MM.1S (cell line): ENCODE results near the gene AGAP2.
"Not testable (repeated sequence)": the region's sequence is repeated elsewhere in the genome, so short reads cannot be mapped to it uniquely, and the experiment has no call there.

Experiments used
- DNase-seq: peaks from one replicate; pipeline ENCODE4 v3.0.0-alpha.2; 2015
- H2AFZ ChIP-seq: fragments of 300-600 bp; sonication (generic); 2 replicates; pipeline ENCODE4 v1.6.0; 2016; ENCODE audit warnings: antibody characterized with exemption, low read length
- H3F3A ChIP-seq: fragments of 300-600 bp; sonication (generic); 2 replicates; pipeline ENCODE4 v1.6.1; 2016; ENCODE audit warnings: mild to moderate bottlenecking, antibody characterized with exemption, low read length, moderate library complexity, mixed read lengths; ENCODE audit not compliant: insufficient read depth
- H3K27ac ChIP-seq: fragments of 300-600 bp; sonication (generic); 2 replicates; pipeline ENCODE4 v1.5.1; 2016; ENCODE audit warnings: mild to moderate bottlenecking, low read length
- H3K27me3 ChIP-seq: fragments of 300-600 bp; sonication (generic); replicated peaks from 2 replicates; pipeline ENCODE4 v1.6.0; 2016; ENCODE audit warnings: low read length; ENCODE audit not compliant: insufficient read depth
- H3K36me3 ChIP-seq: fragments of 300-600 bp; sonication (generic); replicated peaks from 2 replicates; pipeline ENCODE4 v1.6.1; 2016; ENCODE audit warnings: mild to moderate bottlenecking, low read length, mixed read lengths; ENCODE audit not compliant: insufficient read depth
- H3K4me1 ChIP-seq: fragments of 300-600 bp; sonication (generic); 2 replicates; pipeline ENCODE4 v1.6.1; 2016; ENCODE audit warnings: low read length, mixed read lengths
- H3K4me2 ChIP-seq: fragments of 300-600 bp; sonication (generic); 2 replicates; pipeline ENCODE4 v1.6.0; 2016; ENCODE audit warnings: low read depth, low read length
- H3K4me3 ChIP-seq: fragments of 300-600 bp; sonication (generic); 2 replicates; pipeline ENCODE4 v1.5.1; 2016; ENCODE audit warnings: low read length, mixed read lengths
- H3K79me2 ChIP-seq: fragments of 300-600 bp; sonication (generic); 2 replicates; pipeline ENCODE4 v1.6.1; 2016; ENCODE audit warnings: mixed run types, low read length, mixed read lengths
- H3K9ac ChIP-seq: fragments of 300-600 bp; sonication (generic); 2 replicates; pipeline ENCODE4 v1.6.1; 2016; ENCODE audit warnings: low read length, mixed read lengths
- H3K9me2 ChIP-seq: fragments of 300-600 bp; sonication (generic); replicated peaks from 2 replicates; pipeline ENCODE4 v1.6.1; 2016; ENCODE audit warnings: mild to moderate bottlenecking, low read length, mixed read lengths; ENCODE audit not compliant: insufficient read depth
- H3K9me3 ChIP-seq: fragments of 300-600 bp; sonication (generic); replicated peaks from 2 replicates; pipeline ENCODE4 v1.6.1; 2016; ENCODE audit warnings: mild to moderate bottlenecking, low read length, mixed read lengths; ENCODE audit not compliant: insufficient read depth
- H4K20me1 ChIP-seq: fragments of 300-600 bp; sonication (generic); 2 replicates; pipeline ENCODE4 v1.6.1; 2016; ENCODE audit warnings: mild to moderate bottlenecking, low read length, moderate library complexity, mixed read lengths; ENCODE audit not compliant: insufficient read depth
- EZH2 ChIP-seq: fragments of 300-600 bp; sonication (generic); optimal IDR thresholded peaks from 2 replicates; pipeline ENCODE3; 2017; ENCODE audit warnings: low read depth, mild to moderate bottlenecking, antibody characterized with exemption, low read length, mixed read lengths
- EZH2phosphoT487 ChIP-seq: fragments of 300-600 bp; sonication (generic); IDR thresholded peaks from 2 replicates; pipeline ENCODE4 v1.6.1; 2018; ENCODE audit warnings: antibody characterized with exemption, low read length
- TF ChIP-seq, protein P1 (sequence below): fragments of 300-600 bp; sonication (generic); IDR thresholded peaks from 2 replicates; pipeline ENCODE4 v1.5.1; 2016; ENCODE audit warnings: antibody characterized with exemption, low read length, mixed read lengths

Gene AGAP2

DNA sequence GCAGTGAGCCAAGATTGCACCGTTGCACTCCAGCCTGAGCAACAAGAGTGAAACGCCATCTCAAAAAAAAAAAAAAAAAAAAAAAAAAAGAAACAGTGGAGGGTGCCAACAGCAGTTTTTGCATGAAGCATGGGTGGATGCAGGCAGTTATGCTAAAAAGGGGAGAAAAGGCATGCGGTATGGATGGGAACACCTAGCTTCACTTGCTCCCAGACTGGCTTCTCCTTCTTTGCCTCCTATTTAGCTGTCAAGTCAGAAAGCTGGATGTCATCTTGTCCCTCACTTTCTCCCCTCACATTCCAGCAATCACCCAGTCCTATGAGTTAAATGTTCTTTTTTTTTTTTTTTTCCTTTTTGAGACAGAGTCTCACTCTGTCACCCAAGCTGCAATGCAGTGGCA is 36.5 kb upstream of the AGAP2 start:
- H2AFZ ChIP-seq = no peak overlapping the region
- no peak for TF ChIP-seq EZH2
- no peaks in the 10 kb centered on the region for H3K9me3 ChIP-seq
- no peak for DNase-seq
- H3K4me2 ChIP-seq = no peak overlapping the region
- H3K27me3 ChIP-seq = no peaks in the 10 kb centered on the region
- peaks cover 4% of the 10 kb centered on the region; the same call in 1 of the 2 replicates for H3F3A ChIP-seq
- H3K9me2 ChIP-seq = no peaks in the 10 kb centered on the region
- H3K9ac ChIP-seq = no peak overlapping the region
- H3K36me3 ChIP-seq = no peaks in the 10 kb centered on the region; the same call in 1 of the 2 replicates
- H3K79me2 ChIP-seq = peaks cover 12% of the 10 kb centered on the region
- H3K4me3 ChIP-seq = no peak overlapping the region
- H3K27ac ChIP-seq = no peak overlapping the region
- H4K20me1 ChIP-seq = no peaks in the 10 kb centered on the region
- 0 out of 2 replicates have a peak, but pooled peaks cover 4% of the 10 kb centered on the region for H3K4me1 ChIP-seq

DNA sequence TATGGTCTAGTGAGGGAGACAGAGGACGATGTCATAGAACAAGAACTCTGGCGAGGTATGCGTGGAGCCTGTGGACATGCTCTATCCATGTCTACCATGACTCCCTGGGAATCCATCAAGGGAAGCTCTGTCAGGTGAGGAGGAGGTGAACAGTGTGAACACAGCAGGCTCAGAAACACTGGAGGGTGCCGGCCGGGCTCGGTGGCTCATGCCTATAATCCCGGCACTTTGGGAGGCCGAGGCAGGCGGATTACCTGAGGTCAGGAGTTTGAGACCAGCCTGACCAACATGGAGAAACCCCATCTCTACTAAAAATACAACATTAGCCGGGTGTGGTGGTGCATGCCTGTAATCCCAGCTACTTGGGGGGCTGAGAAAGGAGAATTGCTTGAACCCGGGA is 36.1 kb upstream of the AGAP2 start:
- not testable (repeated sequence) for H3K9ac ChIP-seq, H3K4me2 ChIP-seq, H3K9me2 ChIP-seq, H3K36me3 ChIP-seq, H3K27ac ChIP-seq, H3K27me3 ChIP-seq, H3K9me3 ChIP-seq, H2AFZ ChIP-seq, H3K4me1 ChIP-seq, H3K4me3 ChIP-seq, DNase-seq, H3F3A ChIP-seq, H4K20me1 ChIP-seq
- H3K79me2 ChIP-seq = peaks cover 12% of the 10 kb centered on the region

DNA sequence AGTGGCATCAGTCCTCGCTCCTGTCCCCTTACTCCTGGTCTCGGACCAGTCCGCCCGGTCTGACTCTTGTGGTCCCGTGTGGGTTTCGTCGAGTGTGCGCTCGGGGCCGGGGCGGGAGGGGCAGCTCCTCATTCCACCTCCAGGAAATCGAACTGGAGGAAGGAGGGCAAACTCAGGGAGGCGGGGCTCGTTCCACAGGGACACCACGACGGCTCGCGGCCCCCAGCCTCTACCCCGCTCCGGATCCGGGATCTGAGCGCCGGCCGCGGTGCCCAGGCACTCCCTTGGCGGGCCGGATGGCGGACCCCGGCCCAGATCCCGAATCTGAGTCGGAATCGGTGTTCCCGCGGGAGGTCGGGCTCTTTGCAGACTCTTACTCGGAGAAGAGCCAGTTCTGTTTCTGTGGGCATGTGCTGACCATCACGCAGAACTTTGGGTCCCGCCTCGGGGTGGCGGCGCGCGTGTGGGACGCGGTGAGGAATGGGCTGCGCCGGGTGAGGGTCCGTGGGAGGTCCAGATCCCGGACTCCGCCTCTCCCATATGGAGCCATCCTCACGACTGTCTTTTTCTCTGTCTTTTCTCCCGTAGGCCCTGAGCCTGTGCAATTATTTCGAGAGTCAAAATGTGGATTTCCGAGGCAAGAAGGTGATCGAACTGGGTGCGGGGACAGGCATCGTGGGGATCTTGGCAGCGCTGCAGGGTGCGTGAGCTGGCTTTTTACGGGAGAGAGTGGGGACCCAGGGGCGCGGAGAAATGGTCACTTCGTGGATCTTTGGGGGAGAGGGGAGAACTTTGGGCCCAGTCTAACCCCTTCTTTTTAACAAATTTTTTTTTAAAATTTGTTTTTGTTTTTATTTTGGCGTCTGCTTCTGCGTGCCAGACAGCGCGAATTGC is 34.1 kb upstream of the AGAP2 start, which contains the start of gene EEF1AKMT3:
Gene EEF1AKMT3, plus strand, starts transcription at position 186 of the 894 bp plus-strand sequence. Its CDS starts 111 bp downstream, at position 297.
- Histone ChIP-seq H3K79me2 (peaks cover 12% of the 10 kb centered on the region), H3K4me2 (peak within 1 kb of the TSS; percentile 94), H2AFZ (peak within 1 kb of the TSS; percentile 99), H3K27ac (peak within 1 kb of the TSS; percentile 95), H3K9me3 (no peaks in the 10 kb centered on the region), H3K4me3 (peak within 1 kb of the TSS; percentile 97), H3K36me3 (no peaks in the 10 kb centered on the region; the same call in 1 of the 2 replicates), H3K9me2 (no peaks in the 10 kb centered on the region), H4K20me1 (no peaks in the 10 kb centered on the region), H3K27me3 (no peaks in the 10 kb centered on the region), H3K4me1 (0 out of 2 replicates have a peak, but pooled peaks cover 4% of the 10 kb centered on the region), H3F3A (peaks cover 4% of the 10 kb centered on the region; the same call in 1 of the 2 replicates), H3K9ac (peak within 1 kb of the TSS; percentile 97)
- DNase-seq = peak; percentile 33
- TF ChIP-seq EZH2phosphoT487 (no peak), EZH2 (no peak)

- H3K27ac ChIP-seq = peak within 1 kb of the TSS; percentile 95
- H2AFZ ChIP-seq = peak within 1 kb of the TSS; percentile 99
- peak within 1 kb of the TSS; percentile 97 for H3K4me3 ChIP-seq
- H3K79me2 ChIP-seq = peaks cover 12% of the 10 kb centered on the region
- H3F3A ChIP-seq = peaks cover 4% of the 10 kb centered on the region; the same call in 1 of the 2 replicates
- H3K4me1 ChIP-seq = 0 out of 2 replicates have a peak, but pooled peaks cover 4% of the 10 kb centered on the region
- TF ChIP-seq EZH2 = no peak
- TF ChIP-seq EZH2phosphoT487 = no peak
- TF ChIP-seq, protein P1, sequence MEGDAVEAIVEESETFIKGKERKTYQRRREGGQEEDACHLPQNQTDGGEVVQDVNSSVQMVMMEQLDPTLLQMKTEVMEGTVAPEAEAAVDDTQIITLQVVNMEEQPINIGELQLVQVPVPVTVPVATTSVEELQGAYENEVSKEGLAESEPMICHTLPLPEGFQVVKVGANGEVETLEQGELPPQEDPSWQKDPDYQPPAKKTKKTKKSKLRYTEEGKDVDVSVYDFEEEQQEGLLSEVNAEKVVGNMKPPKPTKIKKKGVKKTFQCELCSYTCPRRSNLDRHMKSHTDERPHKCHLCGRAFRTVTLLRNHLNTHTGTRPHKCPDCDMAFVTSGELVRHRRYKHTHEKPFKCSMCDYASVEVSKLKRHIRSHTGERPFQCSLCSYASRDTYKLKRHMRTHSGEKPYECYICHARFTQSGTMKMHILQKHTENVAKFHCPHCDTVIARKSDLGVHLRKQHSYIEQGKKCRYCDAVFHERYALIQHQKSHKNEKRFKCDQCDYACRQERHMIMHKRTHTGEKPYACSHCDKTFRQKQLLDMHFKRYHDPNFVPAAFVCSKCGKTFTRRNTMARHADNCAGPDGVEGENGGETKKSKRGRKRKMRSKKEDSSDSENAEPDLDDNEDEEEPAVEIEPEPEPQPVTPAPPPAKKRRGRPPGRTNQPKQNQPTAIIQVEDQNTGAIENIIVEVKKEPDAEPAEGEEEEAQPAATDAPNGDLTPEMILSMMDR = no peak
- H3K9me3 ChIP-seq = no peaks in the 10 kb centered on the region
- no peaks in the 10 kb centered on the region for H4K20me1 ChIP-seq
- peak within 1 kb of the TSS; percentile 97 for H3K9ac ChIP-seq
- DNase-seq = peak; percentile 98
- no peaks in the 10 kb centered on the region; the same call in 1 of the 2 replicates for H3K36me3 ChIP-seq
- H3K9me2 ChIP-seq = no peaks in the 10 kb centered on the region
- 0 out of 2 replicates have a peak, but pooled peaks cover 2% of the 10 kb centered on the region for H3K27me3 ChIP-seq
- H3K4me2 ChIP-seq = peak within 1 kb of the TSS; percentile 94
These were observed 33.4 kb upstream of the AGAP2 start, which contains the start of gene METTL1 for GRCh38 chr12:57771873-57772428. Gene METTL1, minus strand, starts transcription at chr12:57772105. Its CDS starts 22 bp downstream, at chr12:57772083.
